GM19025 (cell line): ENCODE data around the gene GALNT18.

Experiments used
- ATAC-seq: cut with Tn5 transposase; IDR thresholded peaks from one replicate; pipeline ENCODE4 v1.9.1; 2021; ENCODE audit warnings: mild to moderate bottlenecking, low read depth, moderate library complexity; ENCODE audit not compliant: unreplicated experiment

GALNT18 gene

GRCh38 chr11:11338304-11338703 lies 283.5 kb downstream of the GALNT18 start:
- ATAC-seq: no peak

GRCh38 chr11:11336664-11337063 lies 285.1 kb downstream of the GALNT18 start:
- ATAC-seq: no peak

GRCh38 chr11:11335043-11335442 lies 286.8 kb downstream of the GALNT18 start:
- no peak for ATAC-seq

- no peak for ATAC-seq
Observed at GRCh38 chr11:11334607-11335006, 287.2 kb downstream of the GALNT18 start.

GRCh38 chr11:11332141-11332710 lies 289.6 kb downstream of the GALNT18 start:
- no peak for ATAC-seq

GRCh38 chr11:11329062-11329806 lies 292.6 kb downstream of the GALNT18 start:
- ATAC-seq: no peak

- no peak for ATAC-seq
Observed at GRCh38 chr11:11324090-11324489, 297.7 kb downstream of the GALNT18 start.

GRCh38 chr11:11322101-11322500 lies 299.7 kb downstream of the GALNT18 start:
- no peak for ATAC-seq

GRCh38 chr11:11320825-11321224 lies 301.0 kb downstream of the GALNT18 start:
- no peak for ATAC-seq

GRCh38 chr11:11318961-11319360 lies 302.8 kb downstream of the GALNT18 start:
- no peak for ATAC-seq

GRCh38 chr11:11318461-11318860 lies 303.3 kb downstream of the GALNT18 start:
- ATAC-seq: no peak

- ATAC-seq: no peak
Observed at GRCh38 chr11:11316651-11317230, 305.1 kb downstream of the GALNT18 start.

- no peak for ATAC-seq
Observed at GRCh38 chr11:11313902-11314692, 307.7 kb downstream of the GALNT18 start.

GRCh38 chr11:11313426-11313825 lies 308.4 kb downstream of the GALNT18 start:
- ATAC-seq: no peak

- no peak for ATAC-seq
Observed at GRCh38 chr11:11312738-11313137, 309.1 kb downstream of the GALNT18 start.

GRCh38 chr11:11311169-11311568 lies 310.6 kb downstream of the GALNT18 start:
- no peak for ATAC-seq

GRCh38 chr11:11309906-11310305 lies 311.9 kb downstream of the GALNT18 start:
- no peak for ATAC-seq

- ATAC-seq: no peak
Observed at GRCh38 chr11:11308249-11308648, 313.6 kb downstream of the GALNT18 start.

- no peak for ATAC-seq
Observed at GRCh38 chr11:11306855-11307254, 314.9 kb downstream of the GALNT18 start.

GRCh38 chr11:11304550-11304949 lies 317.3 kb downstream of the GALNT18 start:
- no peak for ATAC-seq

- ATAC-seq: no peak
Observed at GRCh38 chr11:11302565-11302964, 319.2 kb downstream of the GALNT18 start.
